HCT116 (cell line): Measurements from ENCODE around the gene HPCAL4. TPM values are rescaled to one million over a fixed set of nuclear protein-coding genes. Genes with fewer than 3 reads are reported as not detected.

Source experiments
- ATAC-seq: fragments of 200-7000 bp; cut with Tn5 transposase; 2 replicates; pipeline ENCODE4 v1.9.1; 2020; ENCODE audit warnings: mild to moderate bottlenecking, moderate library complexity
- BruUV-seq: library from RNA; stranded (reverse); fragments of 400-500 nt; replicated peaks from 2 replicates; lab custom pipeline; 2021; lab: Mats Ljungman, UMichigan
- CTCF ChIA-PET: fragments of 300-600 bp; sonication (Branson Sonifier 250); formaldehyde crosslinking; loops from one replicate; lab custom pipeline; 2021; ENCODE audit warnings: antibody characterized with exemption; lab: Charles Lee
- POLR2A ChIA-PET: fragments of 300-600, 350-600 bp; sonication (Branson Sonifier 250); formaldehyde crosslinking; loops from one replicate; lab custom pipeline; 2021; ENCODE audit warnings: antibody characterized with exemption; lab: Charles Lee
- RAD21 ChIA-PET, 2 experiments: fragments of 300-600 bp; sonication (Branson Sonifier 250); formaldehyde crosslinking; loops; one replicate each; lab custom pipeline; 2023; ENCODE audit warnings: low total read pairs in 2 of 2; ENCODE audit not compliant: uncharacterized antibody in 2 of 2, unreplicated experiment in 2 of 2, low non-redundant PET in 1 of 2; lab: Charles Lee
- DNase-seq: peaks from one replicate; pipeline ENCODE4 v3.0.0-alpha.2; 2010; ENCODE audit warnings: low read depth, low spot score
- H2AFZ ChIP-seq: fragments of 200-600 bp; shearing (Covaris generic), sonication (generic); 2 replicates; pipeline ENCODE4 v1.6.1; 2017; ENCODE audit warnings: low read depth, mixed run types, mixed read lengths, antibody characterized with exemption, low read length; ENCODE audit not compliant: poor library complexity, severe bottlenecking
- H3K27ac ChIP-seq: 2 replicates; pipeline ENCODE4 v1.5.1; 2012; ENCODE audit warnings: low read depth, low read length
- H3K27me3 ChIP-seq: fragments of 200-600 bp; sonication (generic); 2 replicates; pipeline ENCODE4 v1.6.1; 2016; ENCODE audit warnings: mixed run types, low read length, mixed read lengths; ENCODE audit not compliant: insufficient read depth
- H3K36me3 ChIP-seq, 2 experiments: fragments of 200-500 bp in 1 of 2; fragments of 200-600 bp in 1 of 2; sonication (Bioruptor generic) in 1 of 2; sonication (generic) in 1 of 2; 2 replicates each; pipeline versions ENCODE4 v1.5.1 to v1.6.1; 2014 to 2016; ENCODE audit warnings: low read length in 2 of 2, inconsistent platforms in 1 of 2, mixed read lengths in 1 of 2, mixed run types in 1 of 2; ENCODE audit not compliant: insufficient read depth in 2 of 2, control insufficient read depth in 1 of 2
- H3K4me1 ChIP-seq, 2 experiments: fragments of 200-600 bp in 1 of 2; sonication (generic) in 1 of 2; 2 replicates each; pipeline versions ENCODE4 v1.5.1 to v1.6.1; 2012 to 2017; ENCODE audit warnings: low read length in 2 of 2, inconsistent platforms in 1 of 2, mild to moderate bottlenecking in 1 of 2, mixed read lengths in 1 of 2, mixed run types in 1 of 2, moderate library complexity in 1 of 2; ENCODE audit not compliant: insufficient read depth in 2 of 2, control insufficient read depth in 1 of 2
- H3K4me2 ChIP-seq: fragments of 200-600 bp; sonication (generic); 2 replicates; pipeline ENCODE4 v1.6.1; 2017; ENCODE audit warnings: mixed run types, low read length, mixed read lengths
- H3K4me3 ChIP-seq, 2 experiments: fragments of 200-600 bp in 1 of 2; sonication (generic) in 1 of 2; replicated peaks in 1 of 2; 2 replicates each; pipeline ENCODE4 v1.5.1; 2011 to 2016; ENCODE audit warnings: low read length in 2 of 2, control low read depth in 1 of 2, low read depth in 1 of 2, mild to moderate bottlenecking in 1 of 2, mixed read lengths in 1 of 2, mixed run types in 1 of 2
- H3K79me2 ChIP-seq: fragments of 200-600 bp; sonication (generic); 2 replicates; pipeline ENCODE4 v1.6.1; 2017; ENCODE audit warnings: mild to moderate bottlenecking, mixed run types, low read length, moderate library complexity, mixed read lengths; ENCODE audit not compliant: insufficient read depth
- H3K9ac ChIP-seq: fragments of 200-600 bp; sonication (generic); 2 replicates; pipeline ENCODE4 v1.6.1; 2016; ENCODE audit warnings: low read length, mixed read lengths
- H3K9me2 ChIP-seq: fragments of 200-600 bp; sonication (generic), shearing (Covaris generic); 2 replicates; pipeline ENCODE4 v1.6.1; 2017; ENCODE audit warnings: mixed run types, mild to moderate bottlenecking, moderate library complexity; ENCODE audit not compliant: insufficient read depth
- H3K9me3 ChIP-seq, 2 experiments: fragments of 200-500 bp in 1 of 2; fragments of 200-600 bp in 1 of 2; sonication (Bioruptor generic) in 1 of 2; sonication (generic) in 1 of 2; 2 replicates each; pipeline ENCODE4 v1.6.1; 2014 to 2017; ENCODE audit warnings: low read length in 2 of 2, mixed read lengths in 2 of 2, inconsistent platforms in 1 of 2, low read depth in 1 of 2, mild to moderate bottlenecking in 1 of 2, mixed run types in 1 of 2, moderate library complexity in 1 of 2; ENCODE audit not compliant: control insufficient read depth in 1 of 2, insufficient read depth in 1 of 2
- H4K20me1 ChIP-seq: fragments of 200-600 bp; sonication (generic), shearing (Covaris generic); 2 replicates; pipeline ENCODE4 v1.6.1; 2017; ENCODE audit warnings: mixed run types, mild to moderate bottlenecking, moderate library complexity; ENCODE audit not compliant: insufficient read depth
- CTCF ChIP-seq, 3 experiments: fragments of 200-600 bp in 1 of 3; sonication (generic) in 1 of 3; IDR thresholded peaks in 2 of 3; conservative IDR thresholded peaks in 1 of 3; 2 replicates each; pipeline ENCODE4 v1.5.1; 2012 to 2017; ENCODE audit warnings: low read depth in 2 of 3, low read length in 2 of 3, antibody characterized with exemption in 1 of 3, borderline replicate concordance in 1 of 3, control low read depth in 1 of 3, mild to moderate bottlenecking in 1 of 3, mixed read lengths in 1 of 3, mixed run types in 1 of 3, moderate library complexity in 1 of 3; ENCODE audit not compliant: insufficient read depth in 1 of 3
- POLR2A ChIP-seq: IDR thresholded peaks from 2 replicates; pipeline ENCODE4 v1.7.0; 2011; ENCODE audit warnings: borderline replicate concordance; ENCODE audit not compliant: insufficient read depth, insufficient read length; ENCODE audit errors: extremely low read depth
- POLR2AphosphoS5 ChIP-seq: IDR thresholded peaks from 2 replicates; pipeline ENCODE4 v1.6.1; 2011; ENCODE audit warnings: mild to moderate bottlenecking, low read depth, low read length, moderate library complexity
- RAD21 ChIP-seq: IDR thresholded peaks from 2 replicates; pipeline ENCODE4 v1.6.1; 2012; ENCODE audit warnings: low read depth, mild to moderate bottlenecking
- SRF ChIP-seq: IDR thresholded peaks from 2 replicates; pipeline ENCODE4 v1.6.1; 2012; ENCODE audit warnings: low read depth
- intact Hi-C: fragments of 100-400 bp; cut with micrococcal nuclease; formaldehyde crosslinking; loops from 2 replicates; pipeline ENCODE4 v1.10.0; 2022
- total RNA-seq: library from RNA; stranded (reverse); gene quantifications from one replicate; pipeline ENCODE4 v1.2.1, GENCODE V29; 2021; ENCODE audit not compliant: unreplicated experiment

Gene HPCAL4
- total RNA-seq, 1 experiment from 2014 or later = 5.2 TPM

- Histone ChIP-seq H3K9ac (peak overlapping the region; percentile 25; the same call in 1 of the 2 replicates), H3K27me3 (no peaks in the 10 kb centered on the region), H3K4me3 (peak overlapping the region; percentile 41 to 50), H4K20me1 (no peaks in the 10 kb centered on the region), H2AFZ (peak overlapping the region; percentile 97), H3K27ac (no peak overlapping the region)
- BruUV-seq = no TSS peak
- DNase-seq (peak; percentile 69), ATAC-seq (peak; percentile 94)
- ChIA-PET RAD21 (interaction anchor here (1.0 kb wide), 2 partner anchors 44 to 52 kb away, joined by 3 read pairs; no protein-coding TSS in a partner anchor), POLR2A (interaction anchor here (1.6 kb wide), 1 partner anchor 52 kb away, joined by 8 read pairs; no protein-coding TSS in a partner anchor), CTCF (interaction anchor here (0.6 to 3.9 kb wide), 21 partner anchors 10 to 559 kb away, joined by 3 to 38 read pairs (median 4); partner anchors contain the start of genes HPCAL4 and PPIE)
- intact Hi-C loops = loop anchor here (5.0 kb wide), 1 partner anchor 64 kb away; no protein-coding TSS in a partner anchor
- TF ChIP-seq SRF (no peak), RAD21 (peak; percentile 57), POLR2AphosphoS5 (peak; percentile 51), POLR2A (peak; percentile 41), CTCF (IDR thresholded peaks at IDR 0.05 in 2 of 3, conservative IDR thresholded peaks at IDR 0.05 in 1 of 3; ENCODE audit: borderline replicate concordance in 1 of 3, insufficient read depth in 1 of 3, low read depth in 2 of 3, low read length in 2 of 3) (peak; percentile 58 to 94 (median 90); a peak in 5 of 6 replicates)
- TF ChIP-seq, all 23 proteins: peak for 4
- Histone ChIP-seq H3K9me2 (no peaks in the 10 kb centered on the region), H3K4me2 (peak overlapping the region; percentile 73), H3K79me2 (no peaks in the 10 kb centered on the region), H3K36me3 (no peaks in the 10 kb centered on the region), H3K4me1 (peaks cover 0 to 18% of the 10 kb centered on the region in 2 experiments; a peak in 2 of 4 replicates), H3K9me3 (no peaks in the 10 kb centered on the region)
Measured at GRCh38 chr1:39657923-39658485, 33.2 kb downstream of the HPCAL4 start.
